H1 (cell line): ENCODE results near the gene INPP4B.

Experiments
- ATF2 ChIP-seq: IDR thresholded peaks from 2 replicates; pipeline ENCODE4 v1.6.1; 2012; ENCODE audit warnings: low read length, inconsistent platforms
- HDAC6 ChIP-seq: IDR thresholded peaks from one replicate; pipeline ENCODE4 v1.7.1; 2012; ENCODE audit warnings: low read depth, mild to moderate bottlenecking, inconsistent platforms, low read length, moderate library complexity
- PHF8 ChIP-seq: fragments of 200-600 bp; sonication (generic); conservative IDR thresholded peaks from 2 replicates; pipeline ENCODE4 v1.7.1; 2012; ENCODE audit warnings: low read depth, mild to moderate bottlenecking, inconsistent platforms, low read length, moderate library complexity
- POU5F1 ChIP-seq: IDR thresholded peaks from 2 replicates; pipeline ENCODE4 v1.6.1; 2011; ENCODE audit warnings: low read depth, mild to moderate bottlenecking, low read length, moderate library complexity

GRCh38 chr4:142202404-142203332 is 643.4 kb downstream of the INPP4B start:
- no peak for TF ChIP-seq POU5F1
- TF ChIP-seq PHF8: no peak
- no peak for TF ChIP-seq ATF2
- TF ChIP-seq HDAC6: no peak
